Retina (tissue), 1 donor: ENCODE results near the gene IFI35.
A peak's percentile ranks its signal among the peaks of the same experiment; 100 is the strongest.
"Not testable (repeated sequence)": the region's sequence is repeated elsewhere in the genome, so short reads cannot be mapped to it uniquely, and the experiment has no call there.

Source experiments
- DNase-seq: peaks from one replicate; pipeline ENCODE4 v3.0.0-alpha.2; 2016

IFI35 gene

DNA sequence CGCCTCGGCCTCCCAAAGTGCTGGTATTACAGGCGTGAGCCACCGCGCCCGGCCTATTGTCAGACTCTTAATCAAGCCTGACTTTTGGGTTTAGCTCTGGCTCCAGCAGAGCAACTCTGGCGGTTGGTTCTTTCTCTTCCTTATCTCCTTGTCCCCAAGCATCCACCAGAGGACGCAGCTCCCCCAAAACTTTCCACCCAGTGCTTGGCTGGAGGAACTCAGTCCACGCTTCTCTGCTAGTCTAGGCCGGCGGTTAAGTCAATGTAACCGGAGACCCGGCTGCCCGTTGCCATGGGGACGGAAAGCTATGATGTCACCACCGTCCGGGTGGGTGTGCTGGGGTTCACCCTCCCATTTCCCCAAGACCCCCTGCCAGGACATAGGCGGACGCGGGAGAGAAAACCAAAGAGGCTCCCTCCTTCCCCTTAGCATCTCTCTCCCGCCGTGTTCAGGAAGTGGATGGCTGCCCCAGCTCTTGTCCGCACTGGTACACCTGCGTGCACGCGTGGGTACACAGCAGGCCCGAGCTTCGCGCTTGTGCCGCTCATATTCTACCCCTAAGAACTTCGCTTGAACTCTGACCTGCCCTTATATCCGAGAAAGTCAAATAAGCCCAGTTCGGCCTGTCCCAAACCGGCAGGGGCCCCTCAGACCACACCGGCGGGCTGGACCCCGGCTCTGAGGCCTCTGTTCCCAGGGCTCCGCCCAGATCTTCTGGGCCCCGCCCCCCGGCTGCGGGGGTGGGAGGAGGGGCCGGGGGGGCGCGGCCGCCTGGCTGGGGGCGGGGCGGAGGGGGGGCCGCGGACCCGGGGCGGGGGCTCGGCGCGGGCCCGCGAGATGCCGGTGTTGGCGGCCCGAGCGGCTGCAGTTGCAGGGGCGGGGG is 18.1 kb downstream of the IFI35 start, which contains the start of gene RND2:
Gene RND2, plus strand, starts transcription at position 825 of the 883 bp plus-strand sequence. CDS start 117 bp downstream, outside the sequence.
- DNase-seq, result peak; percentile 96

DNA sequence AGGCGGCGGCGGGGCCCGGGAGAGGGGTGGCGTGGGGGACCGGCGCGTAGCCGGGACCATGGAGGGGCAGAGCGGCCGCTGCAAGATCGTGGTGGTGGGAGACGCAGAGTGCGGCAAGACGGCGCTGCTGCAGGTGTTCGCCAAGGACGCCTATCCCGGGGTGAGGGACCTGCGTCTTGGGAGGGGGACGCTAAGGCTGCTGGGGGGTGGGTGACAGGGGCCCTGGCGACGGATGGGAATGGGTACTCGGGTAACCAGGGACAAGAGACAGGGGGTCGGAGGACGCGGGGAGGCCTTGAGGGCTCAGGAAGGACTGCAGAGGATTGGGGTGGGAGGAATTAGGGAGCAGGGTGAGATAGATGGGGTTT is 18.7 kb downstream of the IFI35 start:
- DNase-seq, result peak; percentile 43

DNA sequence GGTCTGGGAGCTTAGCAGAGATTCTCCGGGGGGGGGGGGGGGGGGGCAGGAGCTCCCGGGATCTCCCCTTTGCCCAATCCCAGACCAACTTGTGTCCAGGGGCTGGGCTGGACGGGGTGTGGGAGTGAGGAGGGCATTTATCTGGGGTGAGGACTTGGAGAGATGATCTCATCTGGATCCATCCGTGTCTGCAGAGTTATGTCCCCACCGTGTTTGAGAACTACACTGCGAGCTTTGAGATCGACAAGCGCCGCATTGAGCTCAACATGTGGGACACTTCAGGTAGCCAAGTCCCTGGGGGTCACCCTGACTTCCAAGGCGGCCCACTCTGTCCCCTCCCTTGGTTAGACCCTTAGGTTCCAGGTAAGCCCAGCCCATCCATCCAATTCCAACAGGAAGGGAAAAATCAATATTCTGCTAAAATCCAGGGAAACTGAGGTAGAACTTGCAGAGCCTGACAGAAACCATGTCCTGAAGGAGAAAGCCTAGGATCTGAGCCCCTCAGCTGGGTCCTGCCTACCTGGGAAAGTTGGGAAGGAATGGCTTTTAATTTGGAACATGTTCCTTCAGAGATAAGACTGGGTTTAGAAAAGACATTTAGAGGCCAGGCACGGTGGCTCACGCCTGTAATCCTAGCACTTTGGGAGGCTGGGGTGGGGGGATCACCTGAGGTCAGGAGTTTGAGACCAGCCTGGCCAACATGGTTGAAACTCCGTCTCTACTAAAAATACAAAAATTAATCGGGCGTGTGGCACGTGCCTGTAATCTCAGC is 19.4 kb downstream of the IFI35 start:
- DNase-seq, result no peak

DNA sequence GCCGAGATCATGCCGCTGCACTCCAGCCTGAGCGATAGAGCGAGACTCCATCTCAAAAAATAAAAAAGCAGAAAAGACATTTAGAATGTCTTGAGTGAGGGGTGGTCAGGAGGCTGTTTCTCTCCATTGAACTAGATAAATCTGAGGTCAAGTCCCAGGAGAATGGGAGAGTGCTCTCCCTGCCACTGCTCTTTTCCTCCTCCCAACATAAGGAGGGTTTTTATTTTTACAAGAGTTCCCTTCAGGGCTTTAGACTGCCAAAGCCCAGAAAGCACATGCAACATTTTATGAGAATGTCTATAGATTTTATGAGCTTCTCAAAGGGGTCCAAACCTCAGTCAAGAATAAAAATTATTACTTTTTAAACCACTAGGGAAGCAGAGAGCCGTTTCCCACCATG is 20.0 kb downstream of the IFI35 start:
- DNase-seq, result peak; percentile 28

DNA sequence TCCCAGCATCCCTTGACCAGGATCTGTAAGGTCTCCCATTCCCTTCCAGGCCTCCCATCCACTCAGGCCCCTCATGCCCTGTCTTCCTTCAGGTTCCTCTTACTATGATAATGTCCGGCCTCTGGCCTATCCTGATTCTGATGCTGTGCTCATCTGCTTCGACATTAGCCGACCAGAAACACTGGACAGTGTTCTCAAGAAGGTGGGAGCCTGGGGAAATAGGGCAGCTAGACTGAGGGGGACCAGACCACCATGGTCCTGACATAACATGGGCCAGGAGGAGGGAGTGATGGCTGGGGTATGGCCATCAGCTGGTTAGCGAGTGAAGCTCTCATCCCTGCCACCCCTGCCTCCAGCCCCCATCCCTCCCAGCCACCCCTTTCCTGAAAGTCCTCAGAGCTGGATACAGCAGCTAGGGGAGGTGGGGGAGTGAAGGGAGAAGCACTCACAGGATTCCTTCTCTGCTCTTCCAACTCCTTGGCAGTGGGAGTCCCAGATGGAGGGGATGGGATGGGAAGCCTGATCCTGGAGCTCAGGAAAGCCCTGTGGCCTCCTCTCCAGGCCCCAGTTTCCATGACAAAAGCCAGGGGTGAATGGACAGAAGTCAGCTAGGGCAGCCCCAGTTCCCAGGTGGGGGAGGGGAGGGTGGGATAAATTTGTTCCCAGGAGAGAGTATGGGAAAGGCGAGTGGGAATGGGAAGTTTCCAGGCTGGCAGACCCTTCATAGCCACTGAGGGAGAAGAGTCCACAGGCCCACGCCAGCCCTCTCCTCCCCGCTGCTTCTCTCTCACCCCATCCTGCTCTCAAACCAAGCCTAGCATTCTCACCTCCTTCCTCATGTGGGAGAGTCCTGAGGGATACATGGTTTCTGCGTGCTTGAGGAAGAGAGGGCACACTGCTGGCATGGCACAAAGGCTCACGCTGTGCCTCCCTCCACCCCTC is 20.8 kb downstream of the IFI35 start:
- no peak for DNase-seq

DNA sequence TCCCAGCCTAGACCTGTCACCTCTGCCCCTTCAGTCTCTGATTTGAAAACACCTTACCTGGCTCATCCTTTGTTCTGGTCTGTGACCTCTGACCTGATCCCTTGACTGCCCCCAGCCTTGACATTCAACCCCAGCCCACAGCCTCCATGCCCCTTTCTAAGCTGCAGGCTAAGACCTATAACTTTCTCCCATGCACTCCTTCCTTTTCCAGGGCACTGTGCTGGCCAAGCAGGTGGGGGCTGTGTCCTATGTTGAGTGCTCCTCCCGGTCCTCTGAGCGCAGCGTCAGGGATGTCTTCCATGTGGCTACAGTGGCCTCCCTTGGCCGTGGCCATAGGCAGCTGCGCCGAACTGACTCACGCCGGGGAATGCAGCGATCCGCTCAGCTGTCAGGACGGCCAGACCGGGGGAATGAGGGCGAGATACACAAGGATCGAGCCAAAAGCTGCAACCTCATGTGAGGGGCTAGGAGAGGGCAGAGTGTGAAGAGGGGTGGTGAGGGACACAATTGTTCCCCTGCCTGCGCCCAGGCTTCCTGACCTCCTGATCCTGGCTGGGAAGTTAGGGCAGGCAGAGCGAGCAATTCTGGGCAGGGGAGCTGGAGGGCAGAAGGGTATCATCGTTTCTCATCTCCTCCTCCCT is 21.8 kb downstream of the IFI35 start:
- no peak for DNase-seq

DNA sequence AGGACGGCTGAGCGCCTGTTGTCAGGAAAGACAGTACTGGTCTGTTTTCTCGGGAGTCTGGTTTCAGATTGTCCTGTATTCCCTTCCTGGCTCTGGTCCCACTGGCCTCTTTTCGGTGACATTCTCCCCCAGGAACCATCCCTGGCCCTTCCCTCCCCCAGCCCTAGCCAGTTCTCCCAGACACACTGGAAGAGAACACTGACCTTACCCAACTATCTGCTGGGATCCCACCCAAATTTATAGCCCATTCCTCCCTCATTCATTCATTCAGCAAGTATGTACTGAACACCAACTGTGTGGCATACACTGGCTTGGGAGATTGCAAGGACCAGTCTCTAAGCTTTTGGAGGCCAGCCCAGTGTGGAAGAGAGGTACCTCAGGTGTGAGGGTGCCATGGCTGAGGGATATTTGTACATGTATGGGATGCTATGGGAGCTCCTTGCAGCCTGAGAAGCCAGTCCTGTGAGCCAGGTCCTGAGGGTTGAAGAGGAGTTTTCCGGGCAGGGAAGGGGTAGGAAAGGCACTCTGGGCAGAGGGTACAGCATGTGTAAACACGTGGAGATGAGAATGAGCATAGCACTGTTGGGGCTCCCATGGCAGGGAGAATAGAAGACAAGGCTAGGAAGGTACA is 23.7 kb downstream of the IFI35 start:
- no peak for DNase-seq

DNA sequence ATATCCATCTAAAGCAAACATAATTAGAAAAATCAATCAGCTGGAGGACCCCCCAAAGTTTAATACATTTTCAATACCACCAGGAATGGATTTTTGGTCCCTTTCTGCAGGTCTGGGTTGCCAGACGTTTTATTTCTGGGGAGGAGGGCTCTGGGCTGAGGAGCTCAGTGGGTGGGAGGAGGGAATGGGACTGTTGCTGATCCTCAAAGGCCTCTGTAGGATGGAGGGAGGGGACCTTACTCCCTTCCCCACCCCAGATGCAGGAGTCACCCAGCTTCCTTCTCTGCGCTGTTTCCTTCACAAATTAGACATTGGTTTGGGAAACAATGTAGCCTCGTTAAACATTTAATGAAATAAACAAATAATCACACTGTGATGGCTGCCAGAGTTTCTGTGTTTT is 25.1 kb downstream of the IFI35 start:
- no peak for DNase-seq

DNA sequence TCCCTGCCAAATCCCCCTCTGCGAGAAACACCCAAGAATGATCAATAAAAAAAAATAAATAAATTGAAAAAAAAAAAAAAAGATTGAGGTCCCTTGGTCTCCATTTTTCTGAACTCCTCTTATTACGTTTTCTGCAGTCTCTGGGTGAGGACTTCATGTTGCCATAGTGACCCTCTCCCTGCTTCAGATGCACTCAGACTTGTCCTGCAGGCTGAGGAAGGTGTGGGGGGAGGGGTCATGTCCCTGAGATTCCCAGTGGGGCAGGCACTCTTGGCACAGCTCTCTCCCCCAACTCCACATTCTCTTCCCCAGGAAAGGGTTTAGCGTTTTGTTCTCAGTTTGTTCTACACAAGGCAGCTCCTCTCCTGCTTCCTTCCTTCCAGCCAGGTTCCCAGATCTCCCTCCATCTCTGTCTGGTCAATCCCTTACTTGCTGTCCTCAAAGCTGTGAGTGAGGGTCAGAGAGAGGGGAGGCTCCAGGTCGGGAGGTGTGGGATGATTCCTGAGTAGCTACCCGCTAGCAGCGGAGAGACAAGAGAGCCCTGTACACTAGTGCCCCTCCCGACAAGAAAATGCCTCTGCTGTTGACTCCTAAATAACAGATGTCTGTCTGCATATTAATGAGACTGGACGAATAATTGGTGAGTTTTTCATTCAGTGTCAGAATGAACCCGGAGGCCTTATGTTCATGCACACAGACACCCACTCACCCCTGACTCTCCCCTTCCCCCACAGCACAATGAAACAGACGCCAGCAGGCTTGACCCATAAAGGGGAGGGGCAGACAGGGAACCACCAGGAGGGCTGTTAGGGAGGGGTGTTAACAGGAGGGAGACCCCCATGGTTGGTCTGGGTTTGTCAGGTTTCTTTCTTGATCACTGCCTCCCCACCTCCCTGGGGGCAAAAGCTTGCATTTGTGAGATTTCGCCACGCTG is 27.6 kb downstream of the IFI35 start:
- DNase-seq, result peak; percentile 82

DNA sequence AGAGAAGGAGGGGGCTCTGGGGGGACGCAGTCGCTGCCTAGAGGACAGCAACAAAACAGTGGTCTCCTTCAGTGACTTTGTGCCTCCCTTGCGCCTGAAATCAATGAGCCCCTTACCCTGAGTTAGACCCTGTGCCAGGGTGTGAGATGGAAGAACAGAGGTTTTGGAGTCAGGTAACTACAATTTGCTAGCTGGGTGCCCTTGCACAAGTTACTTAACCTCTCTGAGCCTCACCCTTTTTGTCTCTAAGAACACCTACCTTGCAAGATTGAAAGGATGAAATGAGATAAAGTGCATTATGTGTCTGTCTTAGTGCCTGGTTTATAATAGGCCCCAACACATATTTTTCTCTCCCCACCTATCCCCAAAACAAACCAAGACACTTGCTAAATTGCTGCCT is 28.3 kb downstream of the IFI35 start:
- DNase-seq, result no peak

DNA sequence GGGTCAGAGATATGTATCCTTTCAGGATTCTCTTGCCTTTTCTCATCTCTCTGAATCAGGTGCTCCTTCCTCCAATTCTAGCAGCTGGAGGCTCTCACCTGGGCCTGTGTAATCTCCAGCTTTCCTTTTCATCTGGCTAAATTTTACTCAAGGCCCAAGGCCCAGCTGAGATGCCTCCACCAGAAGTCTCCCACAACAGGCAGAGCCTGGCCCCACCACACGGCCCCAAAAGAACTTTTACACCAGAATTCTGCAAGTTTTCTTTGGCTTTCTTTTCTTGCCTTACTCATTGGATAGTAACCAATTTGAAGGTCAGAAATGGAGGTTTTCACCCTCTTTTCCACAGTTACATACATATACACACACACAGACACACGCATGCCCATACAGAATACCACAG is 33.1 kb downstream of the IFI35 start:
- no peak for DNase-seq

DNA sequence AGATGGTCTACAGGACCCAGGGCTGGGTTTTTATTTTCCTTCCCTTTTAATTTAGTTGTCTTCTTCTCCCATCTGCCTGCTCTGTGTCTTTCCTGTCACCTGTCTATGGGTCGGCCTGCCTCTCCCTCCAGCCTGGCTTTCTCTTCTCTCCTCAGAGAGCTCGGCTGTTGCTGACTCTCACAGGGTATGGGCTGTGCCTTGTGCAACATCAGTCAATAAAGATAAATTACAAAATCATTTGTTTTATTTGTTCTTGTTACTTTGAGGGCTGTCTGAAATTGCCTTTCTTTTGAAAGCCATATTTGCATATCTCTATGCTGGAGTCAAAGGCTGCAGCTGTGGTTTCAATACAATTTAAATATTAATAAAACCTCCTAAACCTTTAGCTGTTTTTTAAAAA is 34.1 kb downstream of the IFI35 start:
- DNase-seq, result no peak

DNA sequence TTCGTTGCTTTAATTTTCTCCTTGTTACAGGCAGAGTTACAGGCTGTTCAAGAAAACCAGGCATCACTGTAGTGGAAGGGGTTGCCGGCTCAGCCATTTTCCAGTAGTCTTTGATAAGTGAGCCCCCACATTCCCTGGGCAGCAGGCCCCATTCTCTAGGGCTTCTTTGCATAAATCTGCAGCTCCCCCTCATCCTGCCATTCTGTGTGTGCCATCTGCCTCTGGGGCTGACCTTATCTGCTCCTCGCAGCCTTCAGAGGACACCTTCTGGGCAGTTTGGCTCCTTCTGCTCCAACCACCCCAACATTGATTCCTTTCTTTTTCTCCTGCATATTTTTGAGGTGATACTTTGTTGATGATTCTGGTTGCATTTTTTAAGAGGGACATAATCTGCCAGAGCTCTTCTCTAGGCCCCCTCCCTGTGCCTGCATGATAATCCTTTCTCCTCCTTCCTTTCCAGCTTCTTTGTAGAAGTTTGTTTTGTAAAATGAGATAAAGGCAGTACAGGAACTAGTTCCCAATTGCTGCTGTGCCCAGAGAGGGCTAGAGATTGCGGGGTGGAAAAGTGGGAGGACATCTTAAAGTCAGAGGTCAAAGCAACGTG is 35.5 kb downstream of the IFI35 start:
- peak; percentile 32 for DNase-seq

DNA sequence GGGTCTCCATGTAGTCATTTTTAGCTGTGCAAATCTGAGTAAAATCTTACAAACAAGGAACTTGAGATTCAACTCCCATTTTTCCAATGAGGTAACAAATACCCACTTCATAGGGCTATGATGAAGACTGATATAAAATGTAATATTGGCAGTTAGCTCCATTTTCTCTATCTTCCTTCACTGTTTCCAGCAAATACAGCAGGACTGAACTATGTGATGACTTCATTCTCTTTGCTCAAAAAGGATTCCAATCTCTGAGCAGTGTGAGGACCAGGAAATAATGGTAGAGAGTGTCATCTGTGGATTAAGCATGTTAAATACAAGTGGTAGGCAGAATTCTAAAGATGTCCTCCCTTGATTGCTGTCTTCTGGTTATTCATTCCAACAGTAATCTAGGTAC is 36.7 kb downstream of the IFI35 start:
- DNase-seq, result no peak

DNA sequence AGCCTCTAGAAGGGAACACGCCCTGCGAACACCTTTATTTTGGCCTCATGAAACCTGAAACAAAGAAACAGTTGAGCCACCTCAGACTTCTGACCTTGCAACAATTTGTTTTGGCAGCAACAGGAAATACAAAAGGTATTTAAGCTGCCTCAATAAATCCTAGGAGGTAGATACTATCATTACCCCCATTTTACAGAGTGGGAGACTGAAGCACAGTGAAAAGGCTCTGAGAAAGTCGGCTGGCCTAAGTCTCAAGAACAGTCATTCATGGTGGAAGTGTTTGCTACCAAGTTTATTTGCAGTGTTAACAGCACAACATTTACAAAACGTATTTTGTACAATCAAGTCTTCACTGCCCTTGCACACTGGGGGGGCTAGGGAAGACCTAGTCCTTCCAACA is 37.4 kb downstream of the IFI35 start:
- no peak for DNase-seq

DNA sequence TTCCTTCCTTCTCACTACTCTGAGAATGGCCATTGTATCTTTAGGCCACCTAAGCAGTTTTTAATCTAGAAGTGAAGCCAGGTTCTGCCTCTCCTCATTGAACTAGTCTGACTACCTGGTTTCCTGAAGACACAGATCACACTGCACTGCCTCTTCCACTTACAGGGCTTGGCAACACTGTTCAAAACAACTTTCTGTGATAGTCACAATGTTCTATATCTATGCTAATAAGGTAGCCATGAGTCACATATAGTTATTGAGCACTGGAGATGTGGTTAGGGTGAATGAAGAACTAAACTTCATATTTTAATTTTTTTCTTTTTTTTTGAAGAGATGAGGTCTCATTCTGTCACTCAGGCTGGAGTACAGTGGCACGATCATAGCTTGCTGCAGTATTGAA is 45.4 kb downstream of the IFI35 start:
- no peak for DNase-seq

DNA sequence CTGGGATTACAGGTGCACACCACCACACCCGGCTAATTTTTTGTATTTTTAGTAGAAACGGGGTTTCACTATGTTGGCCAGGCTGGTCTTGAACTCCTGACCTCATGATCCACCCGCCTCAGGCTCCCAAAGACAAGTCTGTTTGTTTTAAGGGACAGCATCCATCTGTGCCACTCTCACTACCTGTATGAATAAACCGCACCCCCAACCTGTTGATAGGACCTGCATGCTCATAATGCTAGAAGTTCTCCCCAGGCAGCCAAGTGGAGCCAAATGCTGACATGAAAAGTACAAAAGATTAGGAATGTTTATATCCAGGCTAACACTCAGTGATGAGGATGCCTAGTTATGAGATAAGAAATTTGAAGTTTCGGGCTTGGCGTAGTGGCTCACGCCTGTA is 46.4 kb downstream of the IFI35 start:
- not testable (repeated sequence) for DNase-seq

DNA sequence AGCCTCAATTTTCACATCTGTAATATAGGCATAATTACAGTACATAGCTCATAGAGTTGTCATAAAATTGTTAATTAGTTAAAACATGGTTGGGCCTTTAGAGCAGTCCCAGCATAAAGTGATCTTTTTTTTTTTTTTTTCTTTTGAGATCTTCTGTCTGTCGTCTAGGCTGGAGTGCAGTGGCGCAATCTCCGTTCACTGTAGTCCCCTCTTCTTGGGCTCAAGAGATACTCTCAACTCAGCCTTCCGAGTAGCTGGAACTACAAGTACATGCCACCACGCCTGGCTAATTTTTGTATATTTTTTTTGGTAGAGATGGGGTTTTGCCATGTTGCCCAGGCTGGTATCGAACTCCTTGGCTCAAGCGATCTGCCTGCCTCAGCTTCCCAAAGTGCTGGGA is 49.5 kb downstream of the IFI35 start:
- no peak for DNase-seq

DNA sequence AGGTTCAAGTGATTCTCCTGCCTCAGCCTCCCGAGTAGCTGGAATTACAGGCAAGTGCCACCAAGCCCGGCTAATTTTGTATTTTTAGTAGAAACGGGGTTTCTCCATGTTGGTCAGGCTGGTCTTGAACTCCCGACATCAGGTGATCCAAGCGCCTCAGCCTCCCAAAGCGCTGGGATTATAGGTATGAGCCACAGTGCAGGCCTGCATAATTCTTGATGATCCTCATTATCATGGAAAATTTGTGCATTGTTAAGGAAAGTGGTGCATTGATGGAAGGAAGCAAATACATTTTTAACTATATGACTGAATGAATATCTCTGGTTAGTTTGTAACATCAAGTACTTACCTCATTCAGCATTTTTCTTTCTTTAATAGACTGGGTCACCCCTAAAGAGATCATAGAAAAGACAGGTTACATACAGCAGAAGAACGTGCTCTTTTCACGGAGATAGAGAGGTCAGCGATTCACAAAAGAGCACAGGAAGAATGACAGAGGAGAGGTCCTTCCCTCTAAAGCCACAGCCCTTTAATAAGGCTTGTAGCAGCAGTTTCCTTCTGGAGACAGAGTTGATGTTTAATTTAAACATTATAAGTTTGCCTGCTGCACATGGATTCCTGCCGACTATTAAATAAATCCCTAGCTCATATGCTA is 56.5 kb downstream of the IFI35 start:
- DNase-seq, result no peak
